ENCODE data around the gene FZD1. TPM values are rescaled to one million over a fixed set of nuclear protein-coding genes. Genes with fewer than 3 reads are reported as not detected.
A peak's percentile ranks its signal among the peaks of the same experiment; 100 is the strongest.

The FZD1 gene
- total and polyA plus RNA-seq, 2 of the 8 experiments (the other 6 are each of a cell fraction or from before 2014, with no cell fraction given), result 0.62 to 0.91 TPM

DNA sequence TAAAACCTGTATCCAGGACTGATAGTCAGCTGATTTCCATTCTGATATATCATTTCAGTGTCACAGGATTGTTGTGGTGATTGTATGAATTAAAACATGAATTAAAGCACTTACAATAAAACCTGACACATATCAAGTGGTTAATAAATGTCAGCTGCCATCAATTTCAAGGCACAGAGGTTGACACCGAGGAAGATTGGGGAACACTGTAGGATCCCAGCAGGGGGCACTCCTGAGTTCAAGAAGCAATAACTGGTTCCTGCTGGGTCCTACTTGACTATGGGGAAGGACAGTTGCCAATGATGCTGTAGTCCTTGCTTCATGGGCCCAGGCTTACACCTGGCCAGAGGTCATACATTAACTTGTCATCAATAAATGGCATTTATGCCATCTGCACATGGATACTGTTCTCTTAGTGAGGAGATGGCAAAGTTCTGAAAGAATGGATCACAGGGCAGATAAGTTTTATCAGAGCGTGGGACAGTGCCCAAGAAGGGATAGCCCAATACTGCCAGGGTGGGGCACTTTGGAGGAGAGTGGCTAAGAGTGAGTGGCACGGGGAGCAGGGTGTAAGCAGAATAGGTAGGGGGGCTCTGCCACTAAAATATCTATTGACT is 24.1 kb downstream of the FZD1 start:
- no peak overlapping the region for H4K8ac ChIP-seq (ENCODE audit: extremely low read depth, insufficient read depth, low read length)
- ChIA-PET POLR2A (ENCODE audit: partially characterized antibody) (no interaction called here), CTCF (ENCODE audit: partially characterized antibody) (interaction anchor here (0.5 to 2.3 kb wide), 45 partner anchors 10 to 542 kb away, joined by 3 to 13 read pairs (median 4); no protein-coding TSS in a partner anchor)
- H2BK20ac ChIP-seq (ENCODE audit: low read length), result no peak overlapping the region
- no peak overlapping the region for H2BK12ac ChIP-seq (ENCODE audit: low read depth, low read length)
- 72% methylated on average over 3 of the region's 3 CpGs; no CpG with 5 or more reads in 1 of the 2 experiments for WGBS, 2 experiments (ENCODE audit: extremely low coverage in 1 of 2, insufficient coverage in 1 of 2, insufficient read length in 1 of 2, insufficient replicate concordance in 2 of 2, low coverage in 1 of 2, low lambda C conversion rate in 2 of 2, missing lambda C conversion rate in 1 of 2)
- H3K79me1 ChIP-seq (ENCODE audit: low read depth, low read length), result no peaks in the 10 kb centered on the region
- FAIRE-seq (peak; percentile 71), DNase-seq (ENCODE audit: low read depth in 1 of 2, low spot score in 2 of 2) (peak in 1 of 2 experiments; percentile 82)
- H2BK15ac ChIP-seq (ENCODE audit: low read length), result no peak overlapping the region
- peaks cover 0 to 5% (median 2%) of the 10 kb centered on the region in 4 experiments; a peak in 3 of 7 replicates for H3K4me1 ChIP-seq (replicated peaks in 1 of 4; ENCODE audit: control insufficient read depth in 3 of 4, insufficient read depth in 4 of 4, low read length in 3 of 4)
- no peak overlapping the region for H2AFZ ChIP-seq (ENCODE audit: low read length)
- H4K20me1 ChIP-seq (replicated peaks in 1 of 2; ENCODE audit: control insufficient read depth in 1 of 2, insufficient read depth in 2 of 2, low read length in 2 of 2), result peaks cover 0 to 3% of the 10 kb centered on the region in 2 experiments
- no peak overlapping the region for H2AK5ac ChIP-seq (ENCODE audit: low read depth, low read length)
- peaks cover 4 to 21% (median 10%) of the 10 kb centered on the region in 4 experiments; a peak in 6 of 7 replicates for H3K27me3 ChIP-seq (replicated peaks in 1 of 4; ENCODE audit: control insufficient read depth in 3 of 4, extremely low read depth in 1 of 4, insufficient read depth in 3 of 4, low read length in 3 of 4)
- no peak overlapping the region for H3K23ac ChIP-seq (ENCODE audit: insufficient read length)
- no peak overlapping the region for H4K91ac ChIP-seq (replicated peaks; ENCODE audit: insufficient read length, low read length)
- H3K18ac ChIP-seq (ENCODE audit: extremely low read depth, low read length), result no peak overlapping the region
- no peak overlapping the region for H3K4me2 ChIP-seq (ENCODE audit: insufficient read depth in 1 of 2, low read depth in 2 of 2, low read length in 2 of 2)
- H3K23me2 ChIP-seq (ENCODE audit: low read depth, low read length), result no peaks in the 10 kb centered on the region
- H4K5ac ChIP-seq (ENCODE audit: insufficient read length, low read depth, low read length), result no peak overlapping the region
- H3K27ac ChIP-seq (ENCODE audit: low read depth, low read length), result no peak overlapping the region
- no peaks in the 10 kb centered on the region for H3K9me3 ChIP-seq (ENCODE audit: insufficient read depth in 2 of 2, low read depth in 1 of 2, low read length in 1 of 2)
- H3K9ac ChIP-seq (replicated peaks in 1 of 4; ENCODE audit: extremely low read depth in 1 of 4, low read depth in 3 of 4, low read length in 3 of 4), result no peak overlapping the region
- no peak overlapping the region for H3K14ac ChIP-seq (ENCODE audit: insufficient read length)
- H2BK120ac ChIP-seq (replicated peaks; ENCODE audit: low read depth, low read length), result no peak overlapping the region
- H3K79me2 ChIP-seq (ENCODE audit: control insufficient read depth in 1 of 2, insufficient read depth in 2 of 2, low read length in 2 of 2), result no peaks in the 10 kb centered on the region
- H2BK5ac ChIP-seq (ENCODE audit: low read depth, low read length), result no peak overlapping the region
- H3K4me3 ChIP-seq (ENCODE audit: extremely low read depth in 1 of 4, insufficient read depth in 2 of 4, low read depth in 3 of 4, low read length in 4 of 4), result no peak overlapping the region
- H3K56ac ChIP-seq (replicated peaks; ENCODE audit: insufficient read length, low read depth, low read length), result no peak overlapping the region
- no peaks in the 10 kb centered on the region for H3K36me3 ChIP-seq (ENCODE audit: control insufficient read depth in 2 of 4, insufficient read depth in 4 of 4, low read length in 3 of 4)
- H3K4ac ChIP-seq (replicated peaks; ENCODE audit: insufficient read length, low read depth, low read length), result no peak overlapping the region
- TF ChIP-seq SIRT6 (IDR thresholded peaks at IDR 0.05; ENCODE audit: low read length) (no peak), SIX5 (IDR thresholded peaks at IDR 0.05; ENCODE audit: low read depth, low read length) (no peak)
